GM21786 (cell line): Measurements from ENCODE around the gene INSYN2A.

Source experiments
- ATAC-seq: cut with Tn5 transposase; IDR thresholded peaks from one replicate; pipeline ENCODE4 v1.9.1; 2021; ENCODE audit not compliant: unreplicated experiment

INSYN2A gene

DNA sequence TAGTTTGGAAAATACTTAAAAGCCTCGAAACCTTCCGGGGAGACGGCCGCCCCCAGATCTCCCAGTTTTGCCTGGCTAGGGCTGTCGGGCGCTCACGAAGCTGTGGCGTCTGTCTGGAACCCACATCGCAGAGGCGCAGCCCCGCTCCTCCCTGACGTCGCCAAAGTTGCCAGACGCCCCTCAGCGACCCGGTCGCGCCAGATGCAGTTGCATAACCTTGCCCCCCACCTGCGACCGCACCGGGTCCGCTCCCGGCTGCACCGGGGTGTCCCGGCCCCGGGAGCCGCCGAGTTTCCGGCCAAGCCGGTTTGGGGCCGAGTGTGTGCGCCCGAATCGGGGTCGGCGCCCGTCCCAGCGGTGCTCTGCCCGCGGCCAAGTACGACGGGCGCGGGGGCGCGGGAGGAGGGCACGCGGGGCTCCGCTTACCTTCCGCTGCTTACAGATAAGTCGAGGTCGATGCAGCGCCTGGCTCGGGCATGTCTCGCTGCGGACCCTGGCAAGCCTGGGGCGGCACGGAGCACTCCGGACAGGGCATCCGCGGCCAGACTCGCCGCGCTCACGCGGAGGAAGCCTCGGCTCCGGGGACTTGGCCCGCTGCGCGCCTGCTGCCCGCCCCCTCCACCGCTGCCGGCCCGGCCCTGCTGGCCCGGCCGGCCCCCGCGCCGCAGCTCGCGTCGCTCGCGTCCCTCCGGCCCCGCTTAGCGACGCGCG, 665 bp downstream of the INSYN2A start:
- ATAC-seq: no peak

DNA sequence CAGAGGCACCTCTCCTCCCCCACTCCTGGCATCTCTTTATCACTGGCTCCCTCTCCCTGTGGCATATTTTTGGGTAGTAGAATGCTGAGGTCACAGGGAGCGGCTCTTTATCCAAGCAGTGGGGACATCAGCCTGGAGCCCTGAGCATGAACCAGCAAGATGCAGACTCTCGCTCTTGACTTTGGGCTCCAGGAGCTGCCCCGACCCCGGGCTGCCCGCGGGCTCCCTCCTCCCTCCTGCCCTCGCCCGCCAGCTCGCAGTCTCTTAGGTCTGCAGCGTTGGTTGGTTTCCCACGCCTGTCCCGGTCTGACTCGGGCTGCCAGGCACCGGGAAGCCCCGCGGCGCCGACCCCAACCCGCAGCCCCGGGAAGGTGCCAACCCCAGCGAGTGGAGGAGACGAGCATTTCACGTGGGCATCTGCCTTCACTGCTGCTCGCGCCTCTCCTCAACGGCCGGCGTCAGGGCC, 1.3 kb downstream of the INSYN2A start:
- no peak for ATAC-seq

DNA sequence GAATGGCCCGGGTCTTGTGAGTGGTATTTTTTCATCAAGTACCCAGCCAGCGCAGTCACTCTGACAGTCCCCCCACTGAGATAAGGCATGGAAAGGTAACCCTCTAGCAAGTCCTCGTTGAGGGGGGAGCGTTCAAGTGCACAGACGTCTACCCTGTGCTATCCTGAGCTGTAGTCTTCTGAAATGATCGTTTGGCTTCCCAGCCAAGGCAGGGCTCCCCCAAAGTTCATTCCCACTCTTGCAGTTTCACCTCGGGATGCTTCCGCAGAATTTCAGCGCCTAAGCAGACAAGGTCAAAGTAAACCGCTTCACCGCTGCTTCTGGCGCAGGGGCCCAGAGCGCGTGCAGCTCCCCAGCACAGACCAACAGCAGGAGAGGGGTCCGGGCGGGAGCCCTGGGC, 1.8 kb downstream of the INSYN2A start:
- ATAC-seq: no peak

DNA sequence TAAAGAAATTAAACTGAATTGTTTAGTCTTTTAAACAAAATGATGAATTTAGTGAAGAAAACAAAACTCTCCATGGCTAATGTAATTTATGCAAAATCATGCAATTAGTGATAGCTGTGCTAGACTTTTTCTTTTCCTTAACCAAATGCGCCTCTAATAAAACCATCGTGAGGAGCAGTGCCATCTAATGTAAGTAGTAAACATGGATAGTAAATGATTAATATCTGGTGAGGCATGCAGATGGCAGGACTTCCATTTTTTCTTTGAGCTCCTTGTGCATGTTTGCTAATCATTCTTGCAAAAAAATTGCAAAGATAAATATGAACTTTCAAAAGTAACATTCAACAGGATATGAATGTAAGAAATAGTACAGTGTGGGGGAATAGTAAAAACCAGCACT, 2.3 kb downstream of the INSYN2A start:
- no peak for ATAC-seq

DNA sequence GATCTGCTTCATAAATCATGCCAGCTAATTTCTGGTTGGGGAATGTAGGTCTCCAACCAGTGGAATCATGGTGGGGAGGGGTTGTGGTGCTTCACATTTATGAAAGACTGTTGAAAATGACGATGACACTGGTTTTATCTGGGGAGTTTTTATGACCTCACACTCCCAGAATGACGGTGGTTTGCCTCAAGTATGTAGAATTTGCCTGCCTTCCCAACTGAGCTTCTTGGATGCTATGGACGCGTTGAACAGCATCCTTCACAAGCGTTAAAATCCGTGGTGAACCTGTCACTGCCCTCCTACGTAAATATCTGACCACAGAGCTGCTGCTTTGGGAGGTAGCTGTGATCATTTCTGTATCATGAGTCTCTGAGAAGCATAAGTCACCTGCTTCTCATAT, 3.3 kb downstream of the INSYN2A start:
- ATAC-seq: no peak

DNA sequence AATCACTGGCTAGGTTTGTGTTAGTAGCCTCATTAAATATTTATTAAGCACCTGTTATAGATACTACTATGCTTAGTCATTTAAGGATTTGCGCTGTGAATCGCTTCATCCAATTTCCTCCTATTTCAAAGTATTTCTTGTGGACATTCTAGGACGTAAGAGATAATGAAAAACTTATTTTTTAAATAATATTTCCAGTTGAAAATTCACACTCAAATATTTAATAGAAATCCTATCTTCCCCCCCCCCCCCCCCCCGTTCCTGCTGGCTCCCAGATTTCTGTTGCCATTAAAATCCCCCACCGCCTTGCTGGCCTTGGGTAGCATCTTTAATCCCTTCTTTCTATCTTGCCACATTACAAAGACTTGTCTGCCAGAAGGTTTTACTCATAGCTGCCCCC, 6.0 kb downstream of the INSYN2A start:
- no peak for ATAC-seq

DNA sequence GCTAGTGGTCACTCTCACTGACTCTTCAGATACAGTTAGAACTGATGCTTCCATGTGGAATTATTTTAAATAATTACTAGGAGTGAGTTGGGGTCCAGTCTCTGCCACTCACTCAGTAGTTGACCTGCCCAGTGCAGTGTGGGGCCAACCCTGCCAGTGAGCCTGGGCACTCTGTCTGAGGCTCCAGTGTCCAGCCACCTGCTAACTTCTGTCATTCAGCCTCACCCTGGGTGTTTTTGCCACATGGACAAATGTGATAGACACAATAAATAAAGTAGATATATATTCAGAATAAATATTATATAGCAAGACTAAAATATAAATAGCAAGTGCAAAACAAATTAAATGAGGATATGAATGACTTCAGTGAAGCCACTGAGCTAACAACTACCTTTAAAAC, 7.2 kb downstream of the INSYN2A start:
- no peak for ATAC-seq

GRCh38 chr10:127186813-127187212, 9.6 kb downstream of the INSYN2A start:
- no peak for ATAC-seq

GRCh38 chr10:127184582-127184981, 11.8 kb downstream of the INSYN2A start:
- ATAC-seq: no peak

DNA sequence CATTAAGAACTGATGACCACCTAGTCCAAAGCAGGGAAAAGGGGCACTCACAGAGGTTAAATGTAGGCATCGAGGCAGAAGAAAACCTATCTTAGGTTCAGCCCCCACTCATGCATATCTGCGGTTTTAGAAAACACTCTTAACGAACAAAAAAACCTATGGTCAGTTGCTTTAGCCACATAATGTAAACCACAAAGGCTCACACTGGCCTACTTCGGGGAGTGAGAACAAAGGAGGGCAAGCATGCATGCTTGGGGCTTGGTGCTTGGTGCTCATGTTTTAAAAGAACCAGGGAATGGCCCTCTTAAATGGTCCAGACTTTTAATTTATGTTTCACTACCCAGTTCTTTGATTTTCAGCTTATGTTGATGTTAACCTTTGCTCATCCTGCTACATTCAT, 14.2 kb downstream of the INSYN2A start:
- ATAC-seq: no peak

GRCh38 chr10:127179612-127180250, 16.7 kb downstream of the INSYN2A start:
- ATAC-seq: no peak

- no peak for ATAC-seq
Measured at GRCh38 chr10:127176649-127177048, 19.7 kb downstream of the INSYN2A start.

- ATAC-seq: no peak
Measured at GRCh38 chr10:127175357-127176110, 20.9 kb downstream of the INSYN2A start.

GRCh38 chr10:127174866-127175265, 21.5 kb downstream of the INSYN2A start:
- no peak for ATAC-seq

- no peak for ATAC-seq
Measured at GRCh38 chr10:127168261-127168660, 28.1 kb downstream of the INSYN2A start.

- ATAC-seq: no peak
Measured at GRCh38 chr10:127162841-127163240, 33.5 kb downstream of the INSYN2A start.

DNA sequence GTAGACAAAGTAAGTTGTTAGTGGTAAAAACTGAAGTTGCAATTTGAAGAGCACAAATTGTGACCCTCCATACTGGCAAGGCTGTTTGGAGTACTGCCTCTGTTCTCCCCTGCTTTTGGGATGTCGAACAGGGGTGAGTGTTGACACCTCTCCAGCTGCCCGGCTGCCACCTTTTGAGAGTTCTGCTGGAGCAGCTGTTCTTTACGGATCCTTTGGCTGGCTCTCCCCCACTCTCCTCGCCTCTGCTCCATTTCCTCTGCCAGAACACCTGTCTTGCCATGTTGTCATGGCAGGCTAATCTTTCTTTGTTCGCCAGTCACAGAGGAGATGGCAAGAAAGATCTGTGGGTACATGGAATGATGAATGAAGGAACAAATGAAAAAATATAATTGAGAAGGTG, 34.9 kb downstream of the INSYN2A start:
- ATAC-seq: no peak

DNA sequence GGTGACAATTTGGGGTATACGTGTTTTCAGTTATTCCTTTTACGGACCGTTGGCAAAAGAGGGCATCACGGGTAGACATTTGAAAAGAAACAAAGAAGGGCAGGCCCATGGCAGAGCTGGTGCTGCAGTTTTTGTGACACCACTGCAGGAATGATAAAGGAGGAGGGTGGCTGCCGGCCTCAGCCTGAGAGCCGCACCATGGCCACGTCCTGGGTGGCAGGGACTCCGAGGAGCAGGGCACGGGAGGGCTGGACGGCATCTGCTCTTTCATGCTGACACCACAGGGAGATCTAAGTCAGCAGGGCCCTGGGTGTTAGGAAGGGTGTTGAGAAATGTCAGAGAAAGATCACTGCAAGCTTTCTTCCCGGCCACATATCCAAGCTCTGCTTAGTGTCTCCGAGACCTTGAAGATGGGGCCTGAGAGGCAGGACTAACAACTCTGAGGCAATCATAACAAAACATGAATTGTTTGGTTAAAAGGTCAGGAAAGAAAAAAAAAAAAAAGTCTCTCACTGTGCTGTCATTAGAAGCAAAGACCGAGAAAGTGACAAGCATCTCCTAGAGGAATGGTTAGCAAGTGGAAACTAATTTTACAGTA, 36.6 kb downstream of the INSYN2A start:
- ATAC-seq: no peak

- ATAC-seq: no peak
Measured at GRCh38 chr10:127158662-127159061, 37.7 kb downstream of the INSYN2A start.

DNA sequence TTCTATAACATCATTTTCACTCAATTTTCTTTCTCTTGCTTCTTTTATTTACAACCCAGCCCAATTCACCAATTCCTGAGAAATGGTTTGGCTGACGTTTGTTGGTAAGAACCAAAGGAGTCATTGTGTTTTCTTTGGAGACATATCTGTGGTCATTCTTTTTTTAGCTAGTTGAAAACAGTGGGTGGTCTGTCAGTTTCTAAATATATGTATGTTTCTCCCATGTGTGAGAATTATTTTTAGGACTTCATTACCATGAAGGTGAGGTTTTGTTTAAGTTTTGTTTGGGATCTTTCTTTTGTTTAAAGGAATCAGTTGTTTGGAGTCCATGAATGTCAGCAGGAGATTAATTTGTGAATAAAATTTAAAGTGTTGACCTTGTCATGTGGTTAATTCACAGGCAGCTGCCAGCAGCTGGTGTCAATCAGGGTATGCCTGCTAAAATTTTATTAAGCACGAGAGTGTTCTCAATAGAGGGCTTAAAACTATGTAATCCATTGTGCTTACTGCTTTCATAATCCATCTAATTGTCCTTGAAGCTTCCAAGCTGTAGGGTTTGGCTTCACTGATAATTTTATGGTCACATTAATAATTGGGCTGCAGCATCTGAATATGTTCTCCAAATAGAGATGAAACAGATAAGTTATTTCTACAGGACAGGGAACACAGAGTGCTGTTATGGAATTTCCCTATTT, 38.7 kb downstream of the INSYN2A start:
- no peak for ATAC-seq

GRCh38 chr10:127157089-127157488, 39.3 kb downstream of the INSYN2A start:
- ATAC-seq: no peak
